Suprapubic skin (tissue), 4 donors: ENCODE results near the gene CD44. TPM values are rescaled to one million over a fixed set of nuclear protein-coding genes. Genes with fewer than 3 reads are reported as not detected.

Source experiments
- DNase-seq, 2 donors: peaks; one replicate each; pipeline ENCODE4 v3.0.0-alpha.2; 2019; ENCODE audit warnings: low spot score in 2 of 2
- H3K27ac ChIP-seq: fragments of 200-600 bp; sonication (generic); one replicate; pipeline ENCODE4 v1.5.1; 2019
- H3K27me3 ChIP-seq: fragments of 200-600 bp; sonication (generic); one replicate; pipeline ENCODE4 v1.5.1; 2019
- H3K36me3 ChIP-seq: fragments of 200-600 bp; sonication (generic); one replicate; pipeline ENCODE4 v1.5.1; 2019
- H3K4me1 ChIP-seq: fragments of 200-600 bp; sonication (generic); one replicate; pipeline ENCODE4 v1.5.1; 2019
- H3K4me3 ChIP-seq: fragments of 200-600 bp; sonication (generic); one replicate; pipeline ENCODE4 v1.5.1; 2019; ENCODE audit warnings: mild to moderate bottlenecking
- H3K9me3 ChIP-seq: fragments of 200-600 bp; sonication (generic); one replicate; pipeline ENCODE4 v1.5.1; 2019
- CTCF ChIP-seq, 2 donors: fragments of 200-600 bp in 1 of 2; fragments of 450-650 bp in 1 of 2; sonication (generic) in 1 of 2; IDR thresholded peaks; one replicate each; pipeline ENCODE4 v1.5.1; 2016 to 2019; ENCODE audit warnings: antibody characterized with exemption in 2 of 2, mild to moderate bottlenecking in 1 of 2, moderate library complexity in 1 of 2
- EP300 ChIP-seq: sonication (generic); formaldehyde crosslinking; IDR thresholded peaks from one replicate; pipeline ENCODE4 v1.6.1; 2017; ENCODE audit warnings: antibody characterized with exemption
- POLR2A ChIP-seq, 2 donors: fragments of 450-650 bp; IDR thresholded peaks; one replicate each; pipeline ENCODE4 v1.6.1; 2017; ENCODE audit warnings: antibody characterized with exemption in 2 of 2, mild to moderate bottlenecking in 2 of 2, moderate library complexity in 2 of 2
- POLR2AphosphoS5 ChIP-seq, 3 donors: sonication (generic); formaldehyde crosslinking; IDR thresholded peaks; one replicate each; pipeline ENCODE4 v1.6.1; 2017; ENCODE audit warnings: antibody characterized with exemption in 3 of 3
- WGBS: methylation state at CpG from one replicate; pipeline ENCODE4 v1.1.5; 2018; 5-methylcytosine and 5-hydroxymethylcytosine counted together
- total RNA-seq, 4 donors: library from RNA; depleted of rRNA; stranded (reverse); fragments of >200 nt; gene quantifications; one replicate each; pipeline ENCODE4 v1.1.0, GENCODE V29; 2016

CD44 gene
- total RNA-seq, 4 donors from 2014 or later, result 1,361 to 2,207 (median 1,502) TPM

GRCh38 chr11:35250192-35250591 is 111.2 kb downstream of the CD44 start:
- no peak for DNase-seq
- no peak for TF ChIP-seq EP300
- Histone ChIP-seq H3K9me3 (no peaks in the 10 kb centered on the region), H3K4me3 (no peak overlapping the region), H3K27me3 (no peaks in the 10 kb centered on the region), H3K27ac (no peak overlapping the region), H3K4me1 (peaks cover 10% of the 10 kb centered on the region), H3K36me3 (no peaks in the 10 kb centered on the region)
- 90% methylated on average over 4 of the region's 4 CpGs for WGBS

GRCh38 chr11:35250621-35251020 is 111.7 kb downstream of the CD44 start:
- Histone ChIP-seq H3K9me3 (no peaks in the 10 kb centered on the region), H3K27ac (no peak overlapping the region), H3K36me3 (no peaks in the 10 kb centered on the region), H3K4me1 (peaks cover 10% of the 10 kb centered on the region), H3K4me3 (no peak overlapping the region), H3K27me3 (no peaks in the 10 kb centered on the region)
- TF ChIP-seq EP300, result no peak
- TF ChIP-seq POLR2AphosphoS5 (IDR thresholded peaks at IDR 0.05), result no peak
- TF ChIP-seq POLR2A (IDR thresholded peaks at IDR 0.05), result no peak
- TF ChIP-seq CTCF (IDR thresholded peaks at IDR 0.05), result no peak
- DNase-seq, result no peak

- no peaks in the 10 kb centered on the region for H3K36me3 ChIP-seq
Measured at GRCh38 chr11:35253237-35253636, 114.3 kb downstream of the CD44 start.

GRCh38 chr11:35255514-35255913 is 116.5 kb downstream of the CD44 start:
- Histone ChIP-seq H3K27me3 (no peaks in the 10 kb centered on the region), H3K36me3 (no peaks in the 10 kb centered on the region), H3K4me3 (no peak overlapping the region), H3K4me1 (peaks cover 11% of the 10 kb centered on the region), H3K9me3 (no peaks in the 10 kb centered on the region), H3K27ac (no peak overlapping the region)
- TF ChIP-seq POLR2AphosphoS5 (IDR thresholded peaks at IDR 0.05) (no peak), POLR2A (IDR thresholded peaks at IDR 0.05) (no peak), EP300 (no peak)
- WGBS, result 90% methylated on average over 2 of the region's 2 CpGs
- DNase-seq, result no peak

More at GRCh38 chr11:35253237-35253636, 114.3 kb downstream of the CD44 start:
- no peak for DNase-seq
- H3K4me3 ChIP-seq, result no peak overlapping the region
- no peaks in the 10 kb centered on the region for H3K9me3 ChIP-seq
- no peaks in the 10 kb centered on the region for H3K27me3 ChIP-seq
- H3K4me1 ChIP-seq, result peaks cover 7% of the 10 kb centered on the region
- TF ChIP-seq EP300, result no peak
- no peak for TF ChIP-seq POLR2AphosphoS5 (IDR thresholded peaks at IDR 0.05)
- no peak for TF ChIP-seq POLR2A (IDR thresholded peaks at IDR 0.05)
- no peak for TF ChIP-seq CTCF (IDR thresholded peaks at IDR 0.05)
- H3K27ac ChIP-seq, result no peak overlapping the region

- Histone ChIP-seq H3K36me3 (no peaks in the 10 kb centered on the region), H3K4me3 (no peak overlapping the region), H3K4me1 (peaks cover 11% of the 10 kb centered on the region), H3K27ac (no peak overlapping the region), H3K27me3 (no peaks in the 10 kb centered on the region), H3K9me3 (no peaks in the 10 kb centered on the region)
- no peak for DNase-seq
- TF ChIP-seq EP300 (no peak), POLR2A (IDR thresholded peaks at IDR 0.05) (no peak)
Measured at GRCh38 chr11:35256296-35256695, 117.3 kb downstream of the CD44 start.

- WGBS, result 37% methylated on average over 2 of the region's 2 CpGs
Measured at GRCh38 chr11:35257281-35257680, 118.3 kb downstream of the CD44 start.

More at GRCh38 chr11:35257281-35257680, 118.3 kb downstream of the CD44 start:
- Histone ChIP-seq H3K4me3 (no peak overlapping the region), H3K27me3 (no peaks in the 10 kb centered on the region), H3K36me3 (no peaks in the 10 kb centered on the region), H3K9me3 (no peaks in the 10 kb centered on the region), H3K4me1 (peaks cover 11% of the 10 kb centered on the region), H3K27ac (no peak overlapping the region)
- no peak for DNase-seq
- TF ChIP-seq POLR2A (IDR thresholded peaks at IDR 0.05) (no peak), EP300 (no peak), POLR2AphosphoS5 (IDR thresholded peaks at IDR 0.05) (no peak), CTCF (IDR thresholded peaks at IDR 0.05) (no peak)
